Prostate gland (tissue), 2 donors: Measurements from ENCODE around the gene PRAF2. TPM values are rescaled to one million over a fixed set of nuclear protein-coding genes. Genes with fewer than 3 reads are reported as not detected.

ENCODE experiments used
- DNase-seq: peaks from one replicate; pipeline ENCODE4 v3.0.0-alpha.2; 2019; ENCODE audit warnings: low spot score
- H3K27ac ChIP-seq, 2 donors: fragments of 200-600 bp; sonication (generic); 2 replicates each; pipeline ENCODE4 v1.5.1; 2017 to 2019
- H3K27me3 ChIP-seq: fragments of 200-600 bp; sonication (generic); replicated peaks from 2 replicates; pipeline ENCODE4 v1.5.1; 2019; ENCODE audit not compliant: insufficient read depth
- H3K36me3 ChIP-seq, 2 donors: fragments of 200-600 bp; sonication (generic); 1 replicate in 1 of 2; 2 replicates in 1 of 2; pipeline versions ENCODE4 v1.5.1 to v1.8.1; 2017 to 2019
- H3K4me1 ChIP-seq: fragments of 200-600 bp; sonication (generic); replicated peaks from 2 replicates; pipeline ENCODE4 v1.5.1; 2019
- H3K4me3 ChIP-seq, 2 donors: fragments of 200-600 bp; sonication (generic); 2 replicates each; pipeline ENCODE4 v1.5.1; 2017 to 2019
- H3K9me3 ChIP-seq: fragments of 200-600 bp; sonication (generic); 2 replicates; pipeline ENCODE4 v1.5.1; 2017
- CTCF ChIP-seq, 4 experiments: fragments of 200-600 bp in 2 of 4; fragments of 450-650 bp in 2 of 4; sonication (generic) in 2 of 4; IDR thresholded peaks; 1 replicate in 3 of 4; 2 replicates in 1 of 4; pipeline ENCODE4 v1.5.1; 2016 to 2019; ENCODE audit warnings: antibody characterized with exemption in 4 of 4, mild to moderate bottlenecking in 2 of 4, moderate library complexity in 2 of 4
- POLR2A ChIP-seq: fragments of 450-650 bp; IDR thresholded peaks from one replicate; pipeline ENCODE4 v1.6.1; 2016; ENCODE audit warnings: antibody characterized with exemption, mild to moderate bottlenecking
- POLR2AphosphoS5 ChIP-seq: sonication (generic); formaldehyde crosslinking; IDR thresholded peaks from one replicate; pipeline ENCODE4 v1.6.1; 2017; ENCODE audit warnings: antibody characterized with exemption
- WGBS: methylation state at CpG from one replicate; pipeline ENCODE4 v1.1.5; 2018; 5-methylcytosine and 5-hydroxymethylcytosine counted together
- intact Hi-C: fragments of 100-400 bp; cut with DNase I; formaldehyde crosslinking; loops from one replicate; pipeline ENCODE4 v1.14.2; 2022
- total RNA-seq, 2 donors: library from RNA; depleted of rRNA; stranded (reverse); fragments of >200 nt; gene quantifications; one replicate each; pipeline ENCODE4 v1.1.0, GENCODE V29; 2016

Gene PRAF2
- total RNA-seq, 2 donors from 2014 or later: 13.9 to 42.9 TPM

- Histone ChIP-seq H3K4me3 (peak overlapping the region; percentile 63 to 73), H3K9me3 (no peaks in the 10 kb centered on the region), H3K27me3 (no peaks in the 10 kb centered on the region), H3K4me1 (no peaks in the 10 kb centered on the region), H3K36me3 (no peaks in the 10 kb centered on the region), H3K27ac (peak overlapping the region; percentile 95 to 97)
- WGBS: 0% methylated on average over 10 of the region's 10 CpGs
- TF ChIP-seq POLR2A: no peak
- TF ChIP-seq CTCF (IDR thresholded peaks at IDR 0.05): no peak
- no peak for TF ChIP-seq POLR2AphosphoS5
- intact Hi-C loops: loop anchor here (5.0 to 10.0 kb wide), 3 partner anchors 40 to 237 kb away; partner anchors contain the start of genes GRIPAP1, HDAC6, PIM2 and SLC35A2
- no peak for DNase-seq
These were observed 31.8 kb downstream of the PRAF2 start for GRCh38 chrX:49041744-49042580.

GRCh38 chrX:49040376-49040955 lies 33.3 kb downstream of the PRAF2 start:
- H3K27ac ChIP-seq: peak overlapping the region; percentile 74 to 95
- no peak overlapping the region for H3K4me3 ChIP-seq
- no peak for DNase-seq
- no peaks in the 10 kb centered on the region for H3K4me1 ChIP-seq
- H3K9me3 ChIP-seq: no peaks in the 10 kb centered on the region
- WGBS: 17% methylated on average over 7 of the region's 7 CpGs
- intact Hi-C loops: loop anchor here (5.0 to 10.0 kb wide), 3 partner anchors 38 to 236 kb away; partner anchors contain the start of genes GRIPAP1, HDAC6, PIM2 and SLC35A2
- no peaks in the 10 kb centered on the region for H3K36me3 ChIP-seq
- no peaks in the 10 kb centered on the region for H3K27me3 ChIP-seq
- TF ChIP-seq POLR2A: no peak
- no peak for TF ChIP-seq POLR2AphosphoS5
- TF ChIP-seq CTCF (IDR thresholded peaks at IDR 0.05): no peak

GRCh38 chrX:49039598-49040375 lies 34.0 kb downstream of the PRAF2 start:
- H3K36me3 ChIP-seq: no peaks in the 10 kb centered on the region
- H3K27me3 ChIP-seq: no peaks in the 10 kb centered on the region
- no peaks in the 10 kb centered on the region for H3K4me1 ChIP-seq
- H3K27ac ChIP-seq: peak overlapping the region; percentile 74 to 95
- peak in 1 of 4 experiments; percentile 9 for TF ChIP-seq CTCF (IDR thresholded peaks at IDR 0.05)
- TF ChIP-seq POLR2A: peak; percentile 14
- peak; percentile 68 for TF ChIP-seq POLR2AphosphoS5
- DNase-seq: peak; percentile 59
- no peak overlapping the region for H3K4me3 ChIP-seq
- WGBS: 2% methylated on average over 9 of the region's 9 CpGs
- intact Hi-C loops: loop anchor here (5.0 to 10.0 kb wide), 3 partner anchors 37 to 235 kb away; partner anchors contain the start of genes GRIPAP1, HDAC6, PIM2 and SLC35A2
- no peaks in the 10 kb centered on the region for H3K9me3 ChIP-seq

DNA sequence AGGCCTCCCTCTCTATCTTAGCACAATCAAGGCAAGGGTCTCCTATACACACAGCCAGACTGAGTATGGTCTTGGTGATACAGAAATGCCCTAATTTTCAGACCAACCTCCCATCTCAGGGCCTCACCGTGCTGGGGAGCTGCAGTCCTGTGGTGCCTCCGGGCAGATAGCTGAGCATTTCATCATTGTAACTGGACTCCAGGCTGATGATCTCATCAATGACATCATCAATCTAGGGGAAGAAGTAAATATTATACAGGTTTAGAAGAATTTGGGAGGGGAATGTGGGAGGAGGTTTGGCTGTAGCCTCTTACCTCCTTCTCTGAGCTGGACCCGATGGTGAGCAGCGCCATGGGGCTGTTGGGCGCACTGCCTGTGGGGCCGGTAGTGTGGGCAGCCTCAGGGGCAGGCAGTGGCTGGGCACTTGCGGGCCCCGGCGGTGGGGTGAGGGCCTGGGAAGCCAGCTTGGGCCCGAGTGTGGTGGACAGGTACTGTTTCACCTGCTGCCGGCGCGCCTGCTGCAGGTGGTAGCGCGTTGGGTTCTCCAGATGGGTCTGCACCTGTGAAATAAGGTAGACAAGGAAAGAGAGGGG lies 35.8 kb downstream of the PRAF2 start:
- no peak overlapping the region for H3K27ac ChIP-seq
- WGBS: 90% methylated on average over 14 of the region's 15 CpGs
- DNase-seq: no peak
- TF ChIP-seq POLR2A: no peak
- no peak for TF ChIP-seq CTCF (IDR thresholded peaks at IDR 0.05)
- TF ChIP-seq POLR2AphosphoS5: no peak
- H3K36me3 ChIP-seq: no peaks in the 10 kb centered on the region
- no peaks in the 10 kb centered on the region for H3K9me3 ChIP-seq
- no peak overlapping the region for H3K4me3 ChIP-seq
- H3K4me1 ChIP-seq: no peaks in the 10 kb centered on the region
- intact Hi-C loops: no loop called here
- H3K27me3 ChIP-seq: no peaks in the 10 kb centered on the region
